Measurements from ENCODE around the gene SLC4A2. TPM values are rescaled to one million over a fixed set of nuclear protein-coding genes. Genes with fewer than 3 reads are reported as not detected.

SLC4A2 gene
- total and polyA plus RNA-seq, 2 of the 8 experiments (the other 6 are each of a cell fraction or from before 2014, with no cell fraction given) = 72.6 to 147 TPM

- TF ChIP-seq POLR2A (IDR thresholded peaks at IDR 0.05; ENCODE audit: control extremely low read depth in 1 of 2, low read depth in 2 of 2, low read length in 2 of 2) (peak in 1 of 2 experiments; percentile 62; a peak in 2 of 3 replicates), E2F6 (IDR thresholded peaks at IDR 0.05) (no peak), RFX5 (IDR thresholded peaks at IDR 0.05; ENCODE audit: borderline replicate concordance, low read depth, low read length) (no peak), YY1 (IDR thresholded peaks at IDR 0.05; ENCODE audit: low read depth, low read length) (peak; percentile 95), CHD7 (IDR thresholded peaks at IDR 0.05; ENCODE audit: insufficient replicate concordance, low read length) (no peak), TAF7 (optimal IDR thresholded peaks at IDR 0.05; ENCODE audit: borderline replicate concordance, low read depth, low read length) (no peak), KDM4A (IDR thresholded peaks at IDR 0.05; ENCODE audit: low read depth, low read length, severe bottlenecking) (peak; percentile 58), CBX8 (IDR thresholded peaks at IDR 0.05; ENCODE audit: borderline replicate concordance, low read depth, low read length) (no peak), ZNF274 (IDR thresholded peaks at IDR 0.05; ENCODE audit: borderline replicate concordance, extremely low read depth, low read length) (no peak), RXRA (IDR thresholded peaks at IDR 0.05; ENCODE audit: insufficient read depth, low read depth, low read length) (no peak)
Observed at GRCh38 chr7:151080522-151081169, 21.3 kb downstream of the SLC4A2 start, which contains the start of gene FASTK (continued).

Data from H1 (cell line).